ENCODE measurements around the gene TRPM8. TPM values are rescaled to one million over a fixed set of nuclear protein-coding genes. Genes with fewer than 3 reads are reported as not detected.

Gene TRPM8
- total RNA-seq, 2 donors from 2014 or later: not detected

- Mint-ChIP-seq H3K27ac (no peak overlapping the region), H3K9me3 (no peaks in the 10 kb centered on the region), H3K4me3 (no peak overlapping the region), H3K27me3 (ENCODE audit: insufficient read depth) (peaks cover 4% of the 10 kb centered on the region), H3K36me3 (ENCODE audit: low read depth) (no peaks in the 10 kb centered on the region), H3K4me1 (peaks cover 3% of the 10 kb centered on the region)
- no peak overlapping the region for H3K9ac ChIP-seq (ENCODE audit: extremely low read depth, low read length, poor library complexity, severe bottlenecking)
- H3K9me3 ChIP-seq (ENCODE audit: control insufficient read depth, low read length): no peaks in the 10 kb centered on the region
- no peaks in the 10 kb centered on the region for H3K36me3 ChIP-seq (ENCODE audit: control insufficient read depth, insufficient read depth, low read length)
- DNase-seq: no peak
- no peaks in the 10 kb centered on the region for H3K4me1 ChIP-seq (ENCODE audit: control insufficient read depth, insufficient read depth, low read length)
- no peaks in the 10 kb centered on the region for H3K27me3 ChIP-seq (ENCODE audit: control insufficient read depth, insufficient read depth, low read length, poor library complexity, severe bottlenecking)
- H3K27ac ChIP-seq (ENCODE audit: low read depth, low read length): no peak overlapping the region
- TF ChIP-seq CTCF (conservative IDR thresholded peaks at IDR 0.05): no peak
- WGBS, 2 experiments (ENCODE audit: insufficient coverage in 1 of 2, insufficient read length in 1 of 2): 92% methylated on average over 1 of the region's 1 CpG; no CpG with 5 or more reads in 1 of the 2 experiments
- no peak overlapping the region for H3K4me3 ChIP-seq (ENCODE audit: low read length)
Measured at GRCh38 chr2:233934524-233934923, 17.4 kb downstream of the TRPM8 start.

GRCh38 chr2:233935426-233935825 lies 18.3 kb downstream of the TRPM8 start:
- Histone ChIP-seq H3K27ac (ENCODE audit: low read depth, low read length) (no peak overlapping the region), H3K4me3 (ENCODE audit: low read length) (no peak overlapping the region), H3K9ac (ENCODE audit: extremely low read depth, low read length, poor library complexity, severe bottlenecking) (no peak overlapping the region), H3K36me3 (ENCODE audit: control insufficient read depth, insufficient read depth, low read length) (no peaks in the 10 kb centered on the region), H3K4me1 (ENCODE audit: control insufficient read depth, insufficient read depth, low read length) (no peaks in the 10 kb centered on the region), H3K27me3 (ENCODE audit: control insufficient read depth, insufficient read depth, low read length, poor library complexity, severe bottlenecking) (no peaks in the 10 kb centered on the region), H3K9me3 (ENCODE audit: control insufficient read depth, low read length) (no peaks in the 10 kb centered on the region)
- peaks cover 4% of the 10 kb centered on the region for H3K27me3 Mint-ChIP-seq (ENCODE audit: insufficient read depth)
- 95 to 100% methylated on average over 1 of the region's 1 CpG for WGBS, 2 experiments (ENCODE audit: insufficient coverage in 1 of 2, insufficient read length in 1 of 2)
- TF ChIP-seq CTCF (conservative IDR thresholded peaks at IDR 0.05): no peak
- no peak overlapping the region for H3K27ac Mint-ChIP-seq
- no peaks in the 10 kb centered on the region for H3K9me3 Mint-ChIP-seq
- no peak for DNase-seq
- no peak overlapping the region for H3K4me3 Mint-ChIP-seq
- H3K36me3 Mint-ChIP-seq (ENCODE audit: low read depth): no peaks in the 10 kb centered on the region
- no peaks in the 10 kb centered on the region for H3K4me1 Mint-ChIP-seq

GRCh38 chr2:233936089-233936488 lies 18.9 kb downstream of the TRPM8 start:
- no peak overlapping the region for H3K27ac ChIP-seq (ENCODE audit: low read depth, low read length)

More at GRCh38 chr2:233936089-233936488, 18.9 kb downstream of the TRPM8 start:
- Histone ChIP-seq H3K36me3 (ENCODE audit: control insufficient read depth, insufficient read depth, low read length) (no peaks in the 10 kb centered on the region), H3K4me1 (ENCODE audit: control insufficient read depth, insufficient read depth, low read length) (no peaks in the 10 kb centered on the region), H3K27me3 (ENCODE audit: control insufficient read depth, insufficient read depth, low read length, poor library complexity, severe bottlenecking) (no peaks in the 10 kb centered on the region), H3K4me3 (ENCODE audit: low read length) (no peak overlapping the region), H3K9me3 (ENCODE audit: control insufficient read depth, low read length) (no peaks in the 10 kb centered on the region), H3K9ac (ENCODE audit: extremely low read depth, low read length, poor library complexity, severe bottlenecking) (no peak overlapping the region)
- peak; percentile 61 for DNase-seq
- H3K27ac Mint-ChIP-seq: no peak overlapping the region
- no peak for TF ChIP-seq CTCF (conservative IDR thresholded peaks at IDR 0.05)
- peaks cover 5% of the 10 kb centered on the region for H3K27me3 Mint-ChIP-seq (ENCODE audit: insufficient read depth)
- H3K36me3 Mint-ChIP-seq (ENCODE audit: low read depth): no peaks in the 10 kb centered on the region
- no peak overlapping the region for H3K4me3 Mint-ChIP-seq
- 90 to 94% methylated on average over 5 to 7 of the region's 7 CpGs for WGBS, 2 experiments (ENCODE audit: insufficient coverage in 1 of 2, insufficient read length in 1 of 2)
- no peaks in the 10 kb centered on the region for H3K4me1 Mint-ChIP-seq
- H3K9me3 Mint-ChIP-seq: no peaks in the 10 kb centered on the region
